GM12878 (cell line): ENCODE data around the gene TRABD2B. TPM values are rescaled to one million over a fixed set of nuclear protein-coding genes. Genes with fewer than 3 reads are reported as not detected.

Experiments
- ATAC-seq: fragments of 200-7000 bp; cut with Tn5 transposase; 3 replicates; pipeline ENCODE4 v1.9.1; 2020; ENCODE audit warnings: mild to moderate bottlenecking, moderate library complexity
- BruUV-seq: library from RNA; stranded (reverse); fragments of 400-500 nt; replicated peaks from 2 replicates; lab custom pipeline; 2021; lab: Mats Ljungman, UMichigan
- CTCF ChIA-PET: fragments of 300-600 bp; sonication (Branson Sonifier 250); formaldehyde crosslinking; extraction: SDS; loops from one replicate; lab custom pipeline; 2021; ENCODE audit warnings: inconsistent platforms; lab: Yijun Ruan, JAX
- POLR2A ChIA-PET: fragments of 350-600 bp; formaldehyde crosslinking; extraction: SDS; loops from one replicate; lab custom pipeline; 2021; ENCODE audit warnings: inconsistent platforms; lab: Charles Lee
- RAD21 ChIA-PET: fragments of 300-600 bp; sonication (Branson Sonifier 250); formaldehyde crosslinking; loops from one replicate; lab custom pipeline; 2023; ENCODE audit warnings: antibody characterized with exemption; ENCODE audit not compliant: unreplicated experiment; lab: Charles Lee
- SMC1A ChIA-PET: fragments of 300-600 bp; sonication (Branson Sonifier 250); formaldehyde crosslinking; loops from one replicate; lab custom pipeline; 2023; ENCODE audit not compliant: unreplicated experiment, uncharacterized antibody; lab: Charles Lee
- DNase-seq: peaks from one replicate; pipeline ENCODE4 v3.0.0-alpha.2; 2011; ENCODE audit warnings: low read depth, low spot score
- FAIRE-seq: peaks from 3 replicates; lab custom pipeline; 2011; peaks lifted over from hg19 to GRCh38; lab: Jason Lieb, UNC
- H2AFZ ChIP-seq: 2 replicates; pipeline ENCODE4 v1.6.0; 2011; ENCODE audit warnings: low read depth, low read length, control low read depth; ENCODE audit not compliant: control insufficient read depth
- H3K27ac ChIP-seq: 2 replicates; pipeline ENCODE4 v1.5.1; 2011; ENCODE audit warnings: control low read depth; ENCODE audit not compliant: control insufficient read depth, insufficient read depth
- H3K27me3 ChIP-seq, 2 experiments: replicated peaks in 1 of 2; 2 replicates each; pipeline versions ENCODE4 v1.6.0 to v1.6.1; 2011; ENCODE audit warnings: low read length in 1 of 2; ENCODE audit not compliant: control insufficient read depth in 2 of 2, insufficient read depth in 2 of 2
- H3K36me3 ChIP-seq, 2 experiments: 2 replicates each; pipeline ENCODE4 v1.5.1; 2011; ENCODE audit warnings: low read length in 1 of 2; ENCODE audit not compliant: control insufficient read depth in 2 of 2, insufficient read depth in 2 of 2
- H3K4me1 ChIP-seq: 2 replicates; pipeline ENCODE4 v1.6.1; 2011; ENCODE audit warnings: mild to moderate bottlenecking, low read length, moderate library complexity, mixed read lengths; ENCODE audit not compliant: control insufficient read depth, insufficient read depth
- H3K4me2 ChIP-seq: 2 replicates; pipeline ENCODE4 v1.6.0; 2011; ENCODE audit warnings: control low read depth; ENCODE audit not compliant: control insufficient read depth, insufficient read depth
- H3K4me3 ChIP-seq: fragments of 200-600 bp; sonication (generic); 2 replicates; pipeline ENCODE4 v1.5.1; 2016
- H3K79me2 ChIP-seq: 2 replicates; pipeline ENCODE4 v1.6.0; 2011; ENCODE audit warnings: low read length; ENCODE audit not compliant: control insufficient read depth, insufficient read depth
- H3K9ac ChIP-seq: 2 replicates; pipeline ENCODE4 v1.8.0; 2011; ENCODE audit warnings: low read length, control low read depth, mixed read lengths; ENCODE audit not compliant: control insufficient read depth, insufficient read depth
- H3K9me3 ChIP-seq: replicated peaks from 3 replicates; pipeline ENCODE4 v1.5.1; 2011; ENCODE audit warnings: mild to moderate bottlenecking, low read length; ENCODE audit not compliant: control insufficient read depth, insufficient read depth
- H4K20me1 ChIP-seq: 2 replicates; pipeline ENCODE4 v1.6.0; 2011; ENCODE audit not compliant: control insufficient read depth, insufficient read depth
- BHLHE40 ChIP-seq, 2 experiments: fragments of 450-650 bp in 1 of 2; IDR thresholded peaks; 2 replicates each; pipeline ENCODE4 v1.6.1; 2011 to 2017; ENCODE audit warnings: low read depth in 2 of 2, borderline replicate concordance in 1 of 2, improper control_type of control experiment in 1 of 2, low read length in 1 of 2, mild to moderate bottlenecking in 1 of 2
- CHD4 ChIP-seq: fragments of 200-600 bp; sonication (generic); IDR thresholded peaks from 2 replicates; pipeline ENCODE4 v1.6.1; 2016; ENCODE audit warnings: mild to moderate bottlenecking
- CUX1 ChIP-seq: IDR thresholded peaks from 2 replicates; pipeline ENCODE4 v1.6.1; 2012; ENCODE audit warnings: improper control_type of control experiment, low read depth, low read length; ENCODE audit not compliant: insufficient replicate concordance
- ESRRA ChIP-seq: IDR thresholded peaks from 2 replicates; pipeline ENCODE4 v1.6.1; 2012; ENCODE audit warnings: mild to moderate bottlenecking, low read length, improper control_type of control experiment
- GATAD2B ChIP-seq: fragments of 450-650 bp; conservative IDR thresholded peaks from 2 replicates; pipeline ENCODE4 v1.6.1; 2017; ENCODE audit warnings: low read depth, mild to moderate bottlenecking, moderate library complexity
- HCFC1 ChIP-seq: fragments of 150-350 bp; IDR thresholded peaks from 2 replicates; pipeline ENCODE4 v1.6.1; 2014; ENCODE audit warnings: low read length
- IRF5 ChIP-seq: fragments of 450-650 bp; IDR thresholded peaks from 2 replicates; pipeline ENCODE4 v1.6.1; 2017; ENCODE audit warnings: borderline replicate concordance
- MTA3 ChIP-seq: IDR thresholded peaks from 2 replicates; pipeline ENCODE4 v1.6.1; 2012; ENCODE audit warnings: low read length, inconsistent platforms, borderline replicate concordance
- MYC ChIP-seq: IDR thresholded peaks from 2 replicates; pipeline ENCODE4 v1.6.1; 2011; ENCODE audit warnings: mild to moderate bottlenecking, low read length, moderate library complexity, inconsistent platforms; ENCODE audit not compliant: insufficient read depth, insufficient replicate concordance, insufficient read length, severe bottlenecking
- SIX5 ChIP-seq: IDR thresholded peaks from 2 replicates; pipeline ENCODE4 v1.6.1; 2011; ENCODE audit warnings: mild to moderate bottlenecking, low read depth, low read length, moderate library complexity; ENCODE audit not compliant: severe bottlenecking
- SP1 ChIP-seq: IDR thresholded peaks from one replicate; pipeline ENCODE4 v1.6.1; 2011; ENCODE audit warnings: low read depth, low read length
- STAT1 ChIP-seq: fragments of 450-650 bp; conservative IDR thresholded peaks from 2 replicates; pipeline ENCODE4 v1.6.1; 2014; ENCODE audit warnings: antibody characterized with exemption, mild to moderate bottlenecking
- WGBS: methylation state at CpG from one replicate; pipeline ENCODE4 v1.1.6; 2016; ENCODE audit warnings: low lambda C conversion rate; ENCODE audit not compliant: insufficient replicate concordance, insufficient coverage; ENCODE audit errors: missing lambda C conversion rate; 5-methylcytosine and 5-hydroxymethylcytosine counted together
- in situ Hi-C: fragments of 300-500 bp; cut with MboI; formaldehyde crosslinking; loops from 9 replicates; pipeline ENCODE4 v1.14.3; 2018; ENCODE audit warnings: mixed read lengths
- intact Hi-C: fragments of 100-400 bp; cut with micrococcal nuclease; formaldehyde crosslinking; loops from one replicate; pipeline ENCODE4 v1.14.2; 2022; ENCODE audit not compliant: unreplicated experiment
- polyA plus RNA-seq, 11 experiments: library from polyadenylated mRNA; depleted of rRNA in 4 of 11; unstranded in 6 of 11; stranded (reverse) in 5 of 11; fragments of >200 nt; fragmentation: Nextera tagmentation in 4 of 11; fragmentation: Illumina TruSeq in 1 of 11; extraction: Ambion mirVana in 4 of 11; extraction: Trizol in 1 of 11; gene quantifications; 1 replicate in 1 of 11; 2 replicates in 10 of 11; pipeline versions ENCODE4 v1.2.1 to v1.2.3, GENCODE V29; 2011 to 2016; ENCODE audit warnings: inconsistent platforms in 2 of 11, missing spikeins in 2 of 11, low read depth in 1 of 11
- total RNA-seq, 4 experiments: library from RNA; depleted of rRNA in 3 of 4; stranded (reverse); fragments of >200 nt in 3 of 4; fragmentation: Illumina TruSeq in 1 of 4; extraction: Trizol in 1 of 4; gene quantifications; 2 replicates each; pipeline versions ENCODE4 v1.2.1 to v1.2.3, GENCODE V29; 2013 to 2021

Gene TRABD2B
- total and polyA plus RNA-seq, 10 of the 15 experiments (the other 5 are each of a cell fraction or from before 2014, with no cell fraction given), result not detected

- no peak for TF ChIP-seq CUX1
- TF ChIP-seq ESRRA, result no peak
- no peak for TF ChIP-seq MTA3
- TF ChIP-seq SIX5, result no peak
- no peak for TF ChIP-seq HCFC1
- no peak for TF ChIP-seq SP1
- no peak for TF ChIP-seq STAT1
- no peak for TF ChIP-seq GATAD2B
Observed at GRCh38 chr1:47830021-47830420, 167.2 kb downstream of the TRABD2B start (continued).

- Histone ChIP-seq H3K79me2 (no peaks in the 10 kb centered on the region), H2AFZ (no peak overlapping the region), H3K4me2 (no peak overlapping the region), H3K4me1 (no peaks in the 10 kb centered on the region), H3K27ac (no peak overlapping the region), H3K4me3 (no peak overlapping the region), H3K9me3 (no peaks in the 10 kb centered on the region), H3K36me3 (no peaks in the 10 kb centered on the region), H3K27me3 (peaks cover 0 to 1% of the 10 kb centered on the region in 2 experiments; a peak in 1 of 4 replicates)
- RAD21 ChIA-PET, result no interaction called here
- in situ Hi-C loops, result no loop called here
- WGBS, result 2% methylated on average over 2 of the region's 2 CpGs
- no peak for DNase-seq
- no TSS peak for BruUV-seq
- intact Hi-C loops, result no loop called here
- no peak for FAIRE-seq
- ATAC-seq, result no peak
- POLR2A ChIA-PET, result no interaction called here
- CTCF ChIA-PET, result no interaction called here
- TF ChIP-seq IRF5 (no peak), MYC (no peak), BHLHE40 (IDR thresholded peaks at IDR 0.05; ENCODE audit: borderline replicate concordance in 1 of 2, low read depth in 2 of 2, low read length in 1 of 2) (no peak), CHD4 (no peak)
- TF ChIP-seq, all 136 proteins: peak for 0
- Histone ChIP-seq H4K20me1 (no peaks in the 10 kb centered on the region; the same call in 1 of the 2 replicates), H3K9ac (no peak overlapping the region)
- SMC1A ChIA-PET, result no interaction called here
Observed at GRCh38 chr1:47828978-47829377, 168.2 kb downstream of the TRABD2B start.
